HG03520 (cell line): ENCODE measurements around the gene RUFY3.
"Not testable (repeated sequence)": the region's sequence is repeated elsewhere in the genome, so short reads cannot be mapped to it uniquely, and the experiment has no call there.

ENCODE experiments used
- ATAC-seq: cut with Tn5 transposase; IDR thresholded peaks from one replicate; pipeline ENCODE4 v1.9.1; 2021; ENCODE audit warnings: mild to moderate bottlenecking, moderate library complexity; ENCODE audit not compliant: unreplicated experiment

RUFY3 gene

GRCh38 chr4:70721747-70722146 is at the start of gene RUFY3:
RUFY3 (plus strand) TSS chr4:70721964; CDS start chr4:70722574, 610 bp downstream.
- no peak for ATAC-seq

GRCh38 chr4:70674191-70674590 is 47.6 kb upstream of the RUFY3 start:
- ATAC-seq: no peak

GRCh38 chr4:70674731-70675130 is 47.0 kb upstream of the RUFY3 start:
- ATAC-seq: no peak

GRCh38 chr4:70676554-70677090 is 45.1 kb upstream of the RUFY3 start:
- no peak for ATAC-seq

GRCh38 chr4:70678383-70678999 is 43.3 kb upstream of the RUFY3 start:
- peak; percentile 79 for ATAC-seq

- no peak for ATAC-seq
Observed at GRCh38 chr4:70680934-70681333, 40.8 kb upstream of the RUFY3 start.

- ATAC-seq: peak; percentile 39
Observed at GRCh38 chr4:70681704-70682103, 40.1 kb upstream of the RUFY3 start.

GRCh38 chr4:70682142-70682541 is 39.6 kb upstream of the RUFY3 start:
- not testable (repeated sequence) for ATAC-seq

GRCh38 chr4:70687392-70687791 is 34.4 kb upstream of the RUFY3 start:
- ATAC-seq: no peak

- peak; percentile 92 for ATAC-seq
Observed at GRCh38 chr4:70687821-70688794, 33.7 kb upstream of the RUFY3 start, which contains the start of gene UTP3. UTP3 (plus strand) TSS chr4:70688532; CDS start chr4:70688678, 146 bp downstream.

- ATAC-seq: peak; percentile 1
Observed at GRCh38 chr4:70688795-70689231, 33.0 kb upstream of the RUFY3 start.

- no peak for ATAC-seq
Observed at GRCh38 chr4:70691661-70692060, 30.1 kb upstream of the RUFY3 start.

GRCh38 chr4:70694633-70695032 is 27.1 kb upstream of the RUFY3 start:
- not testable (repeated sequence) for ATAC-seq

GRCh38 chr4:70698435-70698834 is 23.3 kb upstream of the RUFY3 start:
- not testable (repeated sequence) for ATAC-seq

- no peak for ATAC-seq
Observed at GRCh38 chr4:70700712-70701111, 21.1 kb upstream of the RUFY3 start.

GRCh38 chr4:70701271-70701670 is 20.5 kb upstream of the RUFY3 start:
- no peak for ATAC-seq

- not testable (repeated sequence) for ATAC-seq
Observed at GRCh38 chr4:70702592-70702991, 19.2 kb upstream of the RUFY3 start.

- ATAC-seq: no peak
Observed at GRCh38 chr4:70703619-70704214, 18.0 kb upstream of the RUFY3 start.

GRCh38 chr4:70704215-70704930 is 17.4 kb upstream of the RUFY3 start:
- ATAC-seq: peak; percentile 55

GRCh38 chr4:70704931-70705182 is 16.9 kb upstream of the RUFY3 start:
- no peak for ATAC-seq
